ENCODE measurements around the gene ZMYND8. TPM values are rescaled to one million over a fixed set of nuclear protein-coding genes. Genes with fewer than 3 reads are reported as not detected.
"Not testable (repeated sequence)": the region's sequence is repeated elsewhere in the genome, so short reads cannot be mapped to it uniquely, and the experiment has no call there.

ZMYND8 gene
- total RNA-seq, 1 donor from 2014 or later = 17.3 TPM

- DNase-seq = not testable (repeated sequence)
Measured at GRCh38 chr20:47264137-47264769, 92.2 kb downstream of the ZMYND8 start.

DNA sequence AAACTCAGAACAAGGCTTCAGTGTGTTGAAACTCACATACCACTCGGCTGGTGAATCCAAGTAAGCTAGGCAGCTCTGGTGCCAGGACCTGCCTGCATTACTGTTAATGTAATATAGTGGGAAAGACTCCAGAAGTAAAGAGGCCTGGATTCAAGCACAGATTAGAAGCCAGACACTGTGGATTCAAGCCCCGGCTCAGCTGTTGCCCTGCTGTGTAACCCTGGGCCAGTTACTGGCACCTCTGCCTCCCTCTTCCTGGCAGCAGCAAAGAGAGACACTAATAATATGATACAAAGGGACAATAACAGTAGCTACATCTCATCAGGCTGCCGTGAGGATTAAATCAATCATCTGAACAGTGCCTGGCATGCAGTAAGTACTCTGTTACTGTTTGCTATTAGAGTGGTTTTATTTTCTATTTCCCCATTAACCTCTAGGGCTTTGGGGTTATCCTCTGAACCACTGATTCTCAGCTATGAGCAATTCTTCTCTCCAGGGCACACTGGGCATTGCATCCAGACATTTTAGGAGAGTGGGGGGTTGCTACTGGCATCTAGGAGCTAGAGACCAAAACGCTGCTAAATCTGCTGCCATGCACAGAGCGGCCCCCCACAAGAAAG is 92.9 kb downstream of the ZMYND8 start:
- DNase-seq = peak; percentile 92

DNA sequence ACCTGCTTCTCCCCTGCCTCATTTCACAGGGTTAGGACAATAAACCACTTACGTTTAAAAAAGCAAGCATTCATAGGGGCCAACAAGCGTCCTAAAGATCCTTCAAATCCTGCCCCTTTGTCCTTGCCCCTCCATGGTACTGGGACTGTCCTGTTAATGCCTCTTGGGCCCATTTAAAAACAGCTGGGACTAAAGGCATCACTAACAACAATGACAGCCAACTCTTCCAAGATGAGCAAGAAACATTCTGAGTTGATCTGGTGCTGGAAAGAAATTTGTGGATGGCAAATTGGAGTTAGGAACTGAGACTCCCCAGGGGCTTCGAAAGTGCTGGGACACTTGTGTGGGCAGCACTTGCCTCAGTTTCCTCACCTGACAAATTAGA is 93.4 kb downstream of the ZMYND8 start:
- DNase-seq = peak; percentile 71

GRCh38 chr20:47262365-47263013 is 94.0 kb downstream of the ZMYND8 start:
- DNase-seq = peak; percentile 92

- DNase-seq = no peak
Measured at GRCh38 chr20:47262008-47262364, 94.5 kb downstream of the ZMYND8 start.

DNA sequence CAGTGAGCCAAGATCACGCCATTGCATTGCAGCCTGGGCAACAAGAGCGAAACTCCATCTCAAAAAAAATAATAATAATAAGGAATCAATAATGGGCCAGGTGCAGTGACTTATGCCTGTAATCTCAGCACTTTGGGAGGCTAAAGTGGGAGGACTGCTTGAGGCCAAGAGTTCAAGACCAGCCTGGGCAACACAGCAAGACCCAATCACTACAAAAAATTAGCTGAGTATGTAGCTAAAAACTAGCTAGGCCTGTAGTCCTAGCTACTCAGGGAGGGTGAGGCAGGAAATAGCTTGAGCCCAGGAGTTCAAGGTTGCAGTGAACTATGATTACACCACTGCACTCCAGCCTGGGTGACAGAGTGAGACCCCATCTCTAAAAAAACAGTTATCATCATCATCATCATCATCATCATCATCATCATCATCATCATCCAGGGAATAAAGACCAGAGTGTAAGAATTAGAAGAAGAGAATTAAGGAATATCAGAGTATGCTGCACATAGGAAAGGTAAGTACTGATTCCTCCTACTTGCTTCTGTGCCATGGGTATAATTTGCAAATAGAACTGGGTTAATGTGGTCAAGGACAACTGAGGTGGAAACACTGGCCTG is 95.2 kb downstream of the ZMYND8 start:
- DNase-seq = not testable (repeated sequence)

DNA sequence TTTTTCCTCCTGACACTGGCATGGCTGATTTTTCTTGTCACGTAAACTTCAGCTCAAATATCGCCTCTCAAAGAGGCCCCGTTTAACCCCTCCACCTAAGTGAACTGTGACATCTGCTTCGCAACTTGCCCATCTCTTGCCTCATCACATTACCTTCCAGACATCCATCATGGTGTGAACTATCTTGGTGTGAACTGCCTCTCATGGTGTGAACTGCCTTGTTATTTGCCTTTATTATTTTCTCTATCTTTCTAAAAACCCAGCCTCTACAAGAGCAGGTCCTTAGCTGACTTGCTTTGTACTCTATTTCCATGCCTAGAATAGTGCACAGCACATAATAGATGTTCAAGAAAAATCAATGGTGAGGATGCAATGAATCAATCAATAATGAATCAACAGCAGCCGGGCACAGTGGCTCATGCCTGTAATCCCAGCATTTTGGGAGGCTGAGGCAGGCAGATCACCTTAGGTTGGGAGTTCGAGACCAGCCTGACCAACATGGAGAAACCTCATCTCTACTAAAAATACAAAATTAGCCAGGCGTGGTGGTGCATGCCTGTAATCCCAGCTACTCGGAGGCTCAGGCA is 95.9 kb downstream of the ZMYND8 start:
- not testable (repeated sequence) for DNase-seq

GRCh38 chr20:47258745-47259695 is 97.5 kb downstream of the ZMYND8 start:
- DNase-seq = no peak

- DNase-seq = no peak
Measured at GRCh38 chr20:47257771-47258170, 98.7 kb downstream of the ZMYND8 start.

- no peak for DNase-seq
Measured at GRCh38 chr20:47257256-47257655, 99.2 kb downstream of the ZMYND8 start.

DNA sequence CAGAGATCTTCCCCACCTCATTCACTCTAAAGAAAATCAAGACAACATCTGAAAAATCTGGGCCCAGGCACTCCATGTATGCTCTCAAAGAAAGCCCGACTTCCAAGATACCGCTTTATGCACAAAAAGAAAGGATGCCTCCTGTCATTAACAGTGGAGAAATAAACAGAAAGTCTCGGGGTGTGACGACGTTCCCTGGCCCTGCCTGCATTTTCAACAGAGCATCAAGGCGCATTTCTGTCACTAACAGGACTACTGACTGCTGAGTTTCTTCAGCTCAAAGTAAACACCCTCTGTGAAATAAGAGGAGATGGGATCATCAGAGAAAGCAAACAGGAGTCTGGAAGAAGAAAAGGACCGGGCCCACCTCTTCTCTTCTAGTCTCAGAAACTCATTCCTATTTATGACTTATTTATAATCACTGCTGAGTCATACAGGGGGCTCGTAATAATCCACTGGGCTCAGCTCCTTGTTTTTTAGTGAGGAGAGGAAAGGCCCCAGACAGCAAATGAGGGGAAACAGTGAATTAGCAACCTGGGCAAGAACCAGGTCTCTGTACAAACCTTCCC is 99.7 kb downstream of the ZMYND8 start:
- DNase-seq = no peak

DNA sequence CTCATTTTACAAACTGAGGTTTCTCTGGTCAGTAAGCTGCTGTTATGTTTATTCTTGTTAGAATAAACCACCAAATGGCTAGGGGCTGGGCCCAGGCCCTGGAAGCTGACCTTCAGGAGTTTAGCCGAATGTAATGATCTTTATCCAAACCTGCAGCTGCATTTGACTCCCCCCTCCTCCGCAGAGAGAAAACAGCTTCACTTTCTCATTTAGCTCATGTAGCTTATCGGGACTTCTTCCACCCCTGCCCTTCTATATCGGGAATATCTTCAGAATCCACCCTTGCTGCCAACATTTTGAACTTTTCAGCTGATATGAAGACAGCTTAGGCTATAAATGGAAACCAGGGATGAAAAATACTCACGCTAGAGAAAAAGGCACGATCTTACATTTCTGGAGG is 102.6 kb downstream of the ZMYND8 start:
- DNase-seq = no peak

DNA sequence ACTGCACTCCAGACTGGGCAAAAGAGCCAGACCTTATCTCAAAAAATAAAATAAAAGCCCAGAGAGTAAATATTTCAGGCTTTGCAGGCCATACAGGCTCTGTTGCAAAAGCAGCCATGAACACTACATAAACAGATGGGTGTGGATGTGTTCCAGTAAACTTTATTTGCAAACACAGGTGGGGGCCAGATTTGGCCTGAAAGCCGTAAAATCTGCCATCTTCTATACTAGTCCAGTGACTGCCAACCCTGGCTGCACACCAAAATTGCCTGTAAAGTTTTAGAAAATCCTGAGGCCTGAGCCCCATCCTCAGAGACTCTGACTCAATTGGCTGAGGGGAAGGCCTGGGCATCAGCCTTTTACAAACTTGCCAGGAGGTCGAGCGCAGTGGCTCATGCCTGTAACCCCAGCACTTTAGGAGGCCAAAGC is 103.6 kb downstream of the ZMYND8 start:
- DNase-seq = no peak

- no peak for DNase-seq
Measured at GRCh38 chr20:47251154-47252020, 105.1 kb downstream of the ZMYND8 start.

GRCh38 chr20:47250360-47250759 is 106.1 kb downstream of the ZMYND8 start:
- no peak for DNase-seq

GRCh38 chr20:47249913-47250312 is 106.6 kb downstream of the ZMYND8 start:
- no peak for DNase-seq

DNA sequence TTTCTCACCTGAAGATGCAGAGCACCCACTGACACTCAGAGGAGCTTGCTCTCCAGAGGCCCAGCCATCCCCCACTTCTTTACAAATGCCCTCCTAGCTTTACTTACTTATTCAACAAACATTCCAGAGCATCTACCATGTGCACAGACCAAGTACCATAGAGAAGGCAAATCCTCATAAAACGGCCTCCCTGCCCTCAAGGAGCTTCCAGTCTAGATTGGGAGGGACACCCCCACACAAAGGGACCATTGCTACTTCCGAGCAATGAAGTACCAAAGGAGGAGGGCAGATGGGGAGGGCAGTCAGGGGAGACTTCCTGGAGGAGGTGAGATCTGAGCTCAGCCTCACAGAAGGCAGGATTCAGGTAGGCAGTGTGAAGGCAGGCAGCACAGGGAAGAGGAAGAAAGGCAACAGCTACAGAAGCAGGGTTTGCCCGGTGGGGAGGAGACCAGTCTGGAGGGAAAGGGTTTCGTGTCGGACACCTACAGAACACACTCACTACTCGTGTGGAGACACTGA is 108.0 kb downstream of the ZMYND8 start:
- DNase-seq = no peak

DNA sequence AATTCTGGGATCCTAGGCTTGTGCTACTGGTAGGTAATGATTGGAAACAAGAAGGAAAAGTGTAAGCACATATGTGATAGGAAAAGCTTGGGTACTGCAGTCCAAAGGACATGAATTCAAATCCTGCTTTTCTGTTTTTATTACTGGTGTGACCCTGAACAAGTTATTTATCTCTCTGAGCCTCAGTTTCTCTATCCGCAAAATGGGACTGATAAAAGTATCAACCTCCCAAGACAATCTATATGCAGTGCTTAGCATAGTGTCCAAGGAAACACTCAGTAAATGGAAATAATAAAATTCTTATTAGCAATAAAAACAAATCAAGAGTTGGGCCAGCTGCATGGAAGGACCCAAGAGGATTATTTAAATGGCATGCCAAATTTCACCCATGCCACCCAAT is 108.5 kb downstream of the ZMYND8 start:
- DNase-seq = no peak

DNA sequence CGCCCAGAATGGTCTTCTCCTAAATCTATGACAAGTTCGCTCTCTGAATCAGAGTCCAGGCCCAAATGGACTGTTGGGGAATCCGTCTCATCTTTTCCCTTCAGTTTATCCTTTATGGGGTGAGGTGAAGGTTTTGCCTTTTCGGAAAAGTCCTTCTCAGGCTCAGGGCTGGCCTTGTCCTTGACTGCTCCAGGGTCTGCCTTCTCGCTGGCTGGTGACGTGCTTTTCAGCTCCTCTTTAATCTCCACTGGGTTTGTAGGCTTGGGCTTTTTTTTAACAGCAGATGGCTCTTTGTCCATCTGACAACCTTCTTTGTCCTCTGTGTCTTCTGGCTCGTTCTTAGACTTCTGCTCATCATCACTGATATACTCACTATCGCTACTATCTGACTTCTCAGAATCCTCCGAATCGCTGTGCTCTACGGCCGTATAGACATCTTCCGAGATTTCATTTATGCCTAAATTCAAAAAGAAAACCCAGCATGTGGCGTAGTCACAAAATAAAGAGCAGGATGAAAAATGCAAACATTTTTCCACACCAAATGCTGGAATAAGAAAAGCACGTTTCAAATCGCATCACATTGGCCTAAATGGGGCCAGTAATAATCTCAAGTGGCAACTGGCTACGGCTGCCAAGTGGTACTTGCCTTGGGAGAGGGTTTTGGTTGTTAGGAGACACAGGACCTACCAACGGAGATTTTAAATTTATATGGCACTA is 110.3 kb downstream of the ZMYND8 start:
- no peak for DNase-seq
